Neural cell (in vitro differentiated cells): ENCODE data around the gene COPG1. TPM values are rescaled to one million over a fixed set of nuclear protein-coding genes. Genes with fewer than 3 reads are reported as not detected.

ENCODE experiments used
- H2AFZ ChIP-seq: fragments of 200-600, 300-800 bp; sonication (generic), shearing (Covaris generic); 2 replicates; pipeline ENCODE4 v1.6.0; 2014; ENCODE audit warnings: low read depth, mild to moderate bottlenecking, antibody characterized with exemption, low read length, moderate library complexity
- H3F3A ChIP-seq: fragments of 200-600 bp; shearing (Covaris generic); 2 replicates; pipeline ENCODE4 v1.6.1; 2016; ENCODE audit warnings: mild to moderate bottlenecking, moderate library complexity, mixed read lengths, antibody characterized with exemption, low read length; ENCODE audit not compliant: insufficient read depth, poor library complexity, severe bottlenecking
- H3K27ac ChIP-seq: fragments of 200-600, 300-800 bp; sonication (generic), shearing (Covaris generic); 2 replicates; pipeline ENCODE4 v1.5.1; 2014; ENCODE audit warnings: mild to moderate bottlenecking, low read length, moderate library complexity
- H3K27me3 ChIP-seq: fragments of 300-800, 200-600 bp; sonication (generic), shearing (Covaris generic); 2 replicates; pipeline ENCODE4 v1.6.0; 2014; ENCODE audit warnings: mild to moderate bottlenecking, low read depth, low read length, moderate library complexity; ENCODE audit not compliant: insufficient read depth
- H3K36me3 ChIP-seq: fragments of 300-800, 200-600 bp; sonication (generic), shearing (Covaris generic); 2 replicates; pipeline ENCODE4 v1.5.1; 2014; ENCODE audit warnings: mild to moderate bottlenecking, antibody characterized with exemption, low read length, moderate library complexity; ENCODE audit not compliant: insufficient read depth
- H3K4me2 ChIP-seq: fragments of 300-800, 200-600 bp; sonication (generic), shearing (Covaris generic); 2 replicates; pipeline ENCODE4 v1.6.0; 2014; ENCODE audit warnings: mild to moderate bottlenecking, low read length
- H3K4me3 ChIP-seq: fragments of 300-800, 200-600 bp; sonication (generic), shearing (Covaris generic); 2 replicates; pipeline ENCODE4 v1.5.1; 2014; ENCODE audit warnings: mild to moderate bottlenecking, low read length, moderate library complexity
- H3K79me2 ChIP-seq: fragments of 200-600 bp; shearing (Covaris generic); replicated peaks from 2 replicates; pipeline ENCODE4 v1.6.0; 2014; ENCODE audit warnings: mild to moderate bottlenecking, low read length, moderate library complexity; ENCODE audit not compliant: insufficient read depth
- H3K9ac ChIP-seq: fragments of 300-800, 200-600 bp; sonication (generic), shearing (Covaris generic); 2 replicates; pipeline ENCODE4 v1.6.1; 2016; ENCODE audit warnings: mild to moderate bottlenecking, low read length, mixed read lengths
- H3K9me2 ChIP-seq: fragments of 200-600 bp; shearing (Covaris generic); 2 replicates; pipeline ENCODE4 v1.6.1; 2016; ENCODE audit warnings: mild to moderate bottlenecking, low read length, mixed read lengths; ENCODE audit not compliant: insufficient read depth
- H3K9me3 ChIP-seq: fragments of 200-600, 300-800 bp; sonication (generic), shearing (Covaris generic); 2 replicates; pipeline ENCODE4 v1.6.1; 2016; ENCODE audit warnings: mild to moderate bottlenecking, mixed run types, low read length, moderate library complexity, mixed read lengths
- H4K20me1 ChIP-seq: fragments of 200-600 bp; shearing (Covaris generic); 2 replicates; pipeline ENCODE4 v1.6.1; 2016; ENCODE audit warnings: mild to moderate bottlenecking, mixed run types; ENCODE audit not compliant: insufficient read depth
- CTCF ChIP-seq: fragments of 450-650 bp; IDR thresholded peaks from 2 replicates; pipeline ENCODE4 v1.5.1; 2014; ENCODE audit warnings: antibody characterized with exemption, mild to moderate bottlenecking, moderate library complexity; ENCODE audit not compliant: poor library complexity, severe bottlenecking
- EP300 ChIP-seq: fragments of 450-650 bp; conservative IDR thresholded peaks from 2 replicates; pipeline ENCODE4 v1.6.1; 2014; ENCODE audit warnings: antibody characterized with exemption, mild to moderate bottlenecking, moderate library complexity; ENCODE audit not compliant: poor library complexity, severe bottlenecking
- EZH2 ChIP-seq: fragments of 200-600, 300-800 bp; shearing (Covaris generic), sonication (generic); IDR thresholded peaks from 2 replicates; pipeline ENCODE4 v1.6.1; 2014; ENCODE audit warnings: antibody characterized with exemption, low read length, borderline replicate concordance, mild to moderate bottlenecking; ENCODE audit not compliant: insufficient read depth, poor library complexity, severe bottlenecking
- MXI1 ChIP-seq: fragments of 450-650 bp; conservative IDR thresholded peaks from 2 replicates; pipeline ENCODE4 v1.6.1; 2014; ENCODE audit warnings: antibody characterized with exemption, mild to moderate bottlenecking; ENCODE audit not compliant: poor library complexity, severe bottlenecking
- POLR2AphosphoS5 ChIP-seq: IDR thresholded peaks from 2 replicates; pipeline ENCODE4 v1.6.1; 2012
- RAD21 ChIP-seq: fragments of 450-650 bp; conservative IDR thresholded peaks from 2 replicates; pipeline ENCODE4 v1.6.1; 2014; ENCODE audit warnings: antibody characterized with exemption, mild to moderate bottlenecking, moderate library complexity
- REST ChIP-seq: IDR thresholded peaks from 2 replicates; pipeline ENCODE4 v1.6.1; 2012; ENCODE audit warnings: borderline replicate concordance
- SMC3 ChIP-seq: fragments of 450-650 bp; conservative IDR thresholded peaks from 2 replicates; pipeline ENCODE4 v1.6.1; 2014; ENCODE audit warnings: antibody characterized with exemption, mild to moderate bottlenecking, moderate library complexity; ENCODE audit not compliant: poor library complexity
- TAF1 ChIP-seq: IDR thresholded peaks from 2 replicates; pipeline ENCODE4 v1.6.1; 2012; ENCODE audit warnings: low read depth
- polyA plus RNA-seq: library from polyadenylated mRNA; depleted of rRNA; stranded (reverse); fragments of >200 nt; gene quantifications from 2 replicates; pipeline ENCODE4 v1.2.3, GENCODE V29; 2014

The COPG1 gene
- polyA plus RNA-seq, 1 donor from 2014 or later, result 75.0 TPM

- Histone ChIP-seq H3K27ac (no peak overlapping the region), H3K4me3 (no peak overlapping the region), H3K9me3 (no peaks in the 10 kb centered on the region), H3K4me2 (no peak overlapping the region), H3K9me2 (no peaks in the 10 kb centered on the region), H2AFZ (no peak overlapping the region), H3K9ac (no peak overlapping the region), H3K27me3 (no peaks in the 10 kb centered on the region), H3K36me3 (no peaks in the 10 kb centered on the region), H4K20me1 (no peaks in the 10 kb centered on the region), H3K79me2 (no peaks in the 10 kb centered on the region), H3F3A (no peaks in the 10 kb centered on the region)
- TF ChIP-seq RAD21 (no peak), EZH2 (no peak), SMC3 (no peak), REST (no peak), CTCF (no peak), TAF1 (no peak), MXI1 (no peak), EP300 (no peak), POLR2AphosphoS5 (no peak)
These were observed 9.0 kb upstream of the COPG1 start for GRCh38 chr3:129240436-129240835.

GRCh38 chr3:129245141-129245540, 4.3 kb upstream of the COPG1 start:
- Histone ChIP-seq H3K4me2 (no peak overlapping the region), H3K9me3 (no peaks in the 10 kb centered on the region), H3K27ac (no peak overlapping the region), H3K9me2 (no peaks in the 10 kb centered on the region), H3K36me3 (no peaks in the 10 kb centered on the region), H3K79me2 (peaks cover 17% of the 10 kb centered on the region), H4K20me1 (no peaks in the 10 kb centered on the region), H3K4me3 (no peak overlapping the region), H2AFZ (no peak overlapping the region), H3F3A (no peaks in the 10 kb centered on the region), H3K9ac (no peak overlapping the region), H3K27me3 (no peaks in the 10 kb centered on the region)
- no peak for TF ChIP-seq TAF1
- TF ChIP-seq RAD21, result no peak
- TF ChIP-seq MXI1, result no peak
- TF ChIP-seq EP300, result no peak
- no peak for TF ChIP-seq EZH2
- TF ChIP-seq SMC3, result no peak
- no peak for TF ChIP-seq POLR2AphosphoS5
- no peak for TF ChIP-seq CTCF
- no peak for TF ChIP-seq REST
